ENCODE measurements around the gene MALSU1.

Gene MALSU1

DNA sequence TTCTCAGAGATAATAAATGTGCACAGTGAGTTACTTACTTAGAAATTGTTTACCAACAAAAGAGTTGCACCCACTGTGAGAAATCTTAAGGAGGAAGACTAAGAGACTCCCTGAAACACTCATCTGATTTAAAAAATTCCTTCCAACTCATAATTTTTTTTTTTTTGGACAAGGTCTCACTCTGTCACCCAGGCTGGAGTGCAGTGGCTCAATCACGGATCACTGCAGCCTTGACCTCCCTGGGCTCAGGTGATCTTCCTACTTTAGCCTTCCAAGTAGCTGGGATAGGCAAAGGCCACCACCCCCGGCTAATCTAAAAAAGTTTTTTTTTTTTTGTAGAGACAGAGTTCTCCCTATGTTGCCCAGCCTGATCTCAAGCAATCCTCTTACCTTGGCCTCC is 36.0 kb downstream of the MALSU1 start:
- H3K4me3 ChIP-seq (ENCODE audit: low read length): no peak overlapping the region
- no peak for DNase-seq (ENCODE audit: low read depth)
- TF ChIP-seq CTCF (IDR thresholded peaks at IDR 0.05; ENCODE audit: insufficient read depth, low read depth, low read length, missing control alignments): no peak

DNA sequence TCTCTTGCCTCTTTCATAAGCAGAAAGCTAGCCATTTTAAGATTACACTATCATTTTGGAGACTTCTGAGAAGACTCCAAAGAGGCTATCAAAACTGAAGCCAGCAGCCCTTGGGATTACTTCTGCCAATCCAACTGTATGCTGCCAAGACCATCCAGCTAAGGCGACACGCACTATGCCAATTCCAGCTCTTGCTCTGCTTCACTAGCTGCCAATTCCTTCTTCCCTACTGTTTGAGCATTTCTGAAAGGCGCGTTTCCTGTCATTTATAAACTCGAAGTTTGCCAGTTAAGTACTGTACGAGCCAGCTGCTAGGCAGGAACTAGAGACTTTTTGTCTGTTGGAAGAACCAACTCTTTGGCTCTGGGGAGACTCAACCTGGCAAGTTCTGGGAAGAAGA is 36.5 kb downstream of the MALSU1 start:
- no peak for TF ChIP-seq CTCF (IDR thresholded peaks at IDR 0.05; ENCODE audit: insufficient read depth, low read depth, low read length, missing control alignments)
- DNase-seq (ENCODE audit: low read depth): no peak
- H3K4me3 ChIP-seq (ENCODE audit: low read length): no peak overlapping the region

- H3K4me3 ChIP-seq (ENCODE audit: low read length): no peak overlapping the region
- DNase-seq (ENCODE audit: low read depth): no peak
- TF ChIP-seq CTCF (IDR thresholded peaks at IDR 0.05; ENCODE audit: insufficient read depth, low read depth, low read length, missing control alignments): no peak
These were observed 36.9 kb downstream of the MALSU1 start for GRCh38 chr7:23336086-23336485.

GRCh38 chr7:23336799-23337283 is 37.7 kb downstream of the MALSU1 start:
- no peak overlapping the region for H3K4me3 ChIP-seq (ENCODE audit: low read length)
- no peak for DNase-seq (ENCODE audit: low read depth)
- TF ChIP-seq CTCF (IDR thresholded peaks at IDR 0.05; ENCODE audit: insufficient read depth, low read depth, low read length, missing control alignments): no peak

DNA sequence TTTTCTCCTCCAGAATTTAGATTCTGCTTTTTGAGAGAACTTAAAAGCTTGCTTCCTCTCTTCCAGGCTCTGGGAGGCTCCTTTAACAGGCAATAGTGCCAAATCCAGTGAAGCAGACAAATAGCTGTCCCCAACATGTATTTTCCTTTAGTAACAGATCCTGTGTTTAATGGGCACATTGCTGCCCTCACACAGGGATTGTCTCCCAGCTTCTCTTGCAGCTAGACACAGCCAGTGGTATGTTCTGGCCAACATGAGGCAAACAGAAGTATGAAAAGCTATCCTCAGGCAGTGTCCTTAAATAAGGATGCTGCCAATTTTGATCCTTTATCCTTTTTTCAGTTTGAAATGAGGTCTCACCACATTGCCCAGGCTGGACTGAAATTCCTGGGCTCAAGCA is 38.2 kb downstream of the MALSU1 start:
- no peak overlapping the region for H3K4me3 ChIP-seq (ENCODE audit: low read length)
- DNase-seq (ENCODE audit: low read depth): no peak
- no peak for TF ChIP-seq CTCF (IDR thresholded peaks at IDR 0.05; ENCODE audit: insufficient read depth, low read depth, low read length, missing control alignments)

- H3K4me3 ChIP-seq (ENCODE audit: low read length): no peak overlapping the region
- TF ChIP-seq CTCF (IDR thresholded peaks at IDR 0.05; ENCODE audit: insufficient read depth, low read depth, low read length, missing control alignments): no peak
- no peak for DNase-seq (ENCODE audit: low read depth)
These were observed 39.3 kb downstream of the MALSU1 start for GRCh38 chr7:23338439-23338838.

DNA sequence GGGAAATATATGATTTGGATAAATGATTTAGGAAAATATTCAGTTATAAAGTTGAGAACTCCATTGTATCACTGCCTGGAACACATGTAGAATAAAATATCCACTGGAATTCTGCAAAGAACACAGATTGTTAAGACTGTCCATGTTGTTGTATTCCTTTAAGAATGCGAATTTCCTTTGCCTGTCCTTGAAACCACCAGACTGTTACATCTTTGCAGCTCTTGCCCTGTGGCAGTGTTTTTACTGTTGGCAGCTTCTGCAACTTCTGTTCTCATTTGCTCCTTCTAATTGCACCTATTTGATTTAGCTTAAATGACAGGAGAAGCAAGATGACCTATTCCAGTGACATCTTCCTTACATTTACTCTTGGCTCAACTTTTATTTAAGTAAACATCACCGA is 39.7 kb downstream of the MALSU1 start:
- no peak for DNase-seq (ENCODE audit: low read depth)
- H3K4me3 ChIP-seq (ENCODE audit: low read length): no peak overlapping the region
- TF ChIP-seq CTCF (IDR thresholded peaks at IDR 0.05; ENCODE audit: insufficient read depth, low read depth, low read length, missing control alignments): no peak
